HG03135 (cell line): ENCODE data around the gene MANSC1.
"Not testable (repeated sequence)": the region's sequence is repeated elsewhere in the genome, so short reads cannot be mapped to it uniquely, and the experiment has no call there.

ENCODE experiments used
- ATAC-seq: cut with Tn5 transposase; IDR thresholded peaks from one replicate; pipeline ENCODE4 v1.9.1; 2021; ENCODE audit warnings: mild to moderate bottlenecking, moderate library complexity; ENCODE audit not compliant: unreplicated experiment

Gene MANSC1

GRCh38 chr12:12327802-12328201 is 22.2 kb downstream of the MANSC1 start:
- ATAC-seq = no peak

- no peak for ATAC-seq
Measured at GRCh38 chr12:12326262-12326661, 23.8 kb downstream of the MANSC1 start.

- no peak for ATAC-seq
Measured at GRCh38 chr12:12323591-12323990, 26.5 kb downstream of the MANSC1 start.

- ATAC-seq = no peak
Measured at GRCh38 chr12:12323118-12323517, 26.9 kb downstream of the MANSC1 start.

- no peak for ATAC-seq
Measured at GRCh38 chr12:12319451-12320183, 30.4 kb downstream of the MANSC1 start.

GRCh38 chr12:12315838-12316237 is 34.2 kb downstream of the MANSC1 start:
- ATAC-seq = no peak

GRCh38 chr12:12310695-12311094 is 39.3 kb downstream of the MANSC1 start:
- ATAC-seq = not testable (repeated sequence)

- ATAC-seq = no peak
Measured at GRCh38 chr12:12305568-12306300, 44.3 kb downstream of the MANSC1 start.

- ATAC-seq = no peak
Measured at GRCh38 chr12:12302976-12303375, 47.1 kb downstream of the MANSC1 start.

GRCh38 chr12:12301122-12301521 is 48.9 kb downstream of the MANSC1 start:
- ATAC-seq = no peak

GRCh38 chr12:12297201-12297830 is 52.7 kb downstream of the MANSC1 start:
- ATAC-seq = no peak

GRCh38 chr12:12294215-12295005 is 55.6 kb downstream of the MANSC1 start:
- no peak for ATAC-seq

GRCh38 chr12:12290206-12290605 is 59.8 kb downstream of the MANSC1 start:
- no peak for ATAC-seq

- no peak for ATAC-seq
Measured at GRCh38 chr12:12286441-12286840, 63.6 kb downstream of the MANSC1 start.

- ATAC-seq = no peak
Measured at GRCh38 chr12:12282761-12283425, 67.1 kb downstream of the MANSC1 start.

- ATAC-seq = no peak
Measured at GRCh38 chr12:12282202-12282601, 67.8 kb downstream of the MANSC1 start.

- no peak for ATAC-seq
Measured at GRCh38 chr12:12281134-12281533, 68.9 kb downstream of the MANSC1 start.

- ATAC-seq = no peak
Measured at GRCh38 chr12:12278899-12279298, 71.1 kb downstream of the MANSC1 start.
